A549 (cell line): Measurements from ENCODE around the gene F11R.

ENCODE experiments used
- BCL3 ChIP-seq: fragments of >200 bp; sonication (Bioruptor Twin); formaldehyde crosslinking; IDR thresholded peaks from 3 replicates; pipeline ENCODE4 v1.6.1; 2016
- JUN ChIP-seq, 2 experiments: fragments of >200 bp; sonication (Bioruptor Twin); formaldehyde crosslinking; IDR thresholded peaks; 2 replicates in 1 of 2; 3 replicates in 1 of 2; pipeline ENCODE4 v1.6.1; 2016 to 2017
- MYC ChIP-seq: IDR thresholded peaks from 2 replicates; pipeline ENCODE4 v1.6.1; 2012; ENCODE audit warnings: mild to moderate bottlenecking, inconsistent platforms, low read length, improper control_type of control experiment, borderline replicate concordance
- NPAS2 ChIP-seq: fragments of 250-450 bp; sonication (Bioruptor Pico); IDR thresholded peaks from 2 replicates; pipeline ENCODE4 v1.8.0; 2022; ENCODE audit warnings: mild to moderate bottlenecking, moderate library complexity, borderline replicate concordance
- POLR2A ChIP-seq: IDR thresholded peaks from 2 replicates; pipeline ENCODE4 v1.6.1; 2012; ENCODE audit warnings: mild to moderate bottlenecking, low read length
- RAD21 ChIP-seq, 2 experiments: fragments of >200 bp in 1 of 2; sonication (Bioruptor Twin) in 1 of 2; formaldehyde crosslinking in 1 of 2; IDR thresholded peaks in 1 of 2; conservative IDR thresholded peaks in 1 of 2; 2 replicates in 1 of 2; 3 replicates in 1 of 2; pipeline ENCODE4 v1.6.1; 2012 to 2018; ENCODE audit warnings: inconsistent platforms in 1 of 2
- RNF2 ChIP-seq: fragments of 200-600 bp; sonication (generic); IDR thresholded peaks from 2 replicates; pipeline ENCODE4 v1.6.1; 2016; ENCODE audit warnings: low read depth, mild to moderate bottlenecking, antibody characterized with exemption, moderate library complexity, borderline replicate concordance
- ZFP36 ChIP-seq: fragments of 450-650 bp; IDR thresholded peaks from 2 replicates; pipeline ENCODE4 v1.6.1; 2014; ENCODE audit warnings: borderline replicate concordance; ENCODE audit not compliant: partially characterized antibody
- TF ChIP-seq, protein P1 (sequence below): fragments of >200 bp; sonication (Bioruptor Twin); formaldehyde crosslinking; IDR thresholded peaks from 3 replicates; pipeline ENCODE4 v1.5.1; 2016
- TF ChIP-seq, protein P2 (sequence below): fragments of 450-650 bp; IDR thresholded peaks from 2 replicates; pipeline ENCODE4 v1.6.1; 2014; ENCODE audit warnings: antibody characterized with exemption

- TF ChIP-seq, protein P1, sequence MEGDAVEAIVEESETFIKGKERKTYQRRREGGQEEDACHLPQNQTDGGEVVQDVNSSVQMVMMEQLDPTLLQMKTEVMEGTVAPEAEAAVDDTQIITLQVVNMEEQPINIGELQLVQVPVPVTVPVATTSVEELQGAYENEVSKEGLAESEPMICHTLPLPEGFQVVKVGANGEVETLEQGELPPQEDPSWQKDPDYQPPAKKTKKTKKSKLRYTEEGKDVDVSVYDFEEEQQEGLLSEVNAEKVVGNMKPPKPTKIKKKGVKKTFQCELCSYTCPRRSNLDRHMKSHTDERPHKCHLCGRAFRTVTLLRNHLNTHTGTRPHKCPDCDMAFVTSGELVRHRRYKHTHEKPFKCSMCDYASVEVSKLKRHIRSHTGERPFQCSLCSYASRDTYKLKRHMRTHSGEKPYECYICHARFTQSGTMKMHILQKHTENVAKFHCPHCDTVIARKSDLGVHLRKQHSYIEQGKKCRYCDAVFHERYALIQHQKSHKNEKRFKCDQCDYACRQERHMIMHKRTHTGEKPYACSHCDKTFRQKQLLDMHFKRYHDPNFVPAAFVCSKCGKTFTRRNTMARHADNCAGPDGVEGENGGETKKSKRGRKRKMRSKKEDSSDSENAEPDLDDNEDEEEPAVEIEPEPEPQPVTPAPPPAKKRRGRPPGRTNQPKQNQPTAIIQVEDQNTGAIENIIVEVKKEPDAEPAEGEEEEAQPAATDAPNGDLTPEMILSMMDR = no peak
- TF ChIP-seq JUN (IDR thresholded peaks at IDR 0.05) (no peak), POLR2A (no peak), RAD21 (conservative IDR thresholded peaks at IDR 0.05 in 1 of 2, IDR thresholded peaks at IDR 0.05 in 1 of 2) (no peak), NPAS2 (no peak), BCL3 (no peak), MYC (no peak), ZFP36 (no peak), RNF2 (no peak)
- TF ChIP-seq, protein P2, sequence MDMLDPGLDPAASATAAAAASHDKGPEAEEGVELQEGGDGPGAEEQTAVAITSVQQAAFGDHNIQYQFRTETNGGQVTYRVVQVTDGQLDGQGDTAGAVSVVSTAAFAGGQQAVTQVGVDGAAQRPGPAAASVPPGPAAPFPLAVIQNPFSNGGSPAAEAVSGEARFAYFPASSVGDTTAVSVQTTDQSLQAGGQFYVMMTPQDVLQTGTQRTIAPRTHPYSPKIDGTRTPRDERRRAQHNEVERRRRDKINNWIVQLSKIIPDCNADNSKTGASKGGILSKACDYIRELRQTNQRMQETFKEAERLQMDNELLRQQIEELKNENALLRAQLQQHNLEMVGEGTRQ = no peak
These were observed 20.0 kb downstream of the F11R start for GRCh38 chr1:161000736-161001480.
